Upper lobe of left lung (tissue), 4 donors: ENCODE measurements around the gene IFNL4.

Experiments used
- EP300 ChIP-seq, 4 donors: sonication (generic); formaldehyde crosslinking; IDR thresholded peaks; one replicate each; pipeline ENCODE4 v1.5.1; 2017; ENCODE audit warnings: antibody characterized with exemption in 4 of 4, control low read depth in 2 of 4
- POLR2A ChIP-seq, 4 donors: fragments of 450-650 bp; IDR thresholded peaks; one replicate each; pipeline ENCODE4 v1.5.1; 2016 to 2017; ENCODE audit warnings: antibody characterized with exemption in 4 of 4, mild to moderate bottlenecking in 2 of 4
- POLR2AphosphoS5 ChIP-seq, 2 donors: sonication (generic); formaldehyde crosslinking; IDR thresholded peaks; one replicate each; pipeline ENCODE4 v1.5.1; 2017; ENCODE audit warnings: antibody characterized with exemption in 2 of 2
- TF ChIP-seq, protein P1 (sequence below), 6 experiments: fragments of 450-650 bp in 4 of 6; fragments of 200-600 bp in 2 of 6; sonication (generic) in 2 of 6; IDR thresholded peaks; one replicate each; pipeline ENCODE4 v1.5.1; 2016 to 2019; ENCODE audit warnings: antibody characterized with exemption in 6 of 6

DNA sequence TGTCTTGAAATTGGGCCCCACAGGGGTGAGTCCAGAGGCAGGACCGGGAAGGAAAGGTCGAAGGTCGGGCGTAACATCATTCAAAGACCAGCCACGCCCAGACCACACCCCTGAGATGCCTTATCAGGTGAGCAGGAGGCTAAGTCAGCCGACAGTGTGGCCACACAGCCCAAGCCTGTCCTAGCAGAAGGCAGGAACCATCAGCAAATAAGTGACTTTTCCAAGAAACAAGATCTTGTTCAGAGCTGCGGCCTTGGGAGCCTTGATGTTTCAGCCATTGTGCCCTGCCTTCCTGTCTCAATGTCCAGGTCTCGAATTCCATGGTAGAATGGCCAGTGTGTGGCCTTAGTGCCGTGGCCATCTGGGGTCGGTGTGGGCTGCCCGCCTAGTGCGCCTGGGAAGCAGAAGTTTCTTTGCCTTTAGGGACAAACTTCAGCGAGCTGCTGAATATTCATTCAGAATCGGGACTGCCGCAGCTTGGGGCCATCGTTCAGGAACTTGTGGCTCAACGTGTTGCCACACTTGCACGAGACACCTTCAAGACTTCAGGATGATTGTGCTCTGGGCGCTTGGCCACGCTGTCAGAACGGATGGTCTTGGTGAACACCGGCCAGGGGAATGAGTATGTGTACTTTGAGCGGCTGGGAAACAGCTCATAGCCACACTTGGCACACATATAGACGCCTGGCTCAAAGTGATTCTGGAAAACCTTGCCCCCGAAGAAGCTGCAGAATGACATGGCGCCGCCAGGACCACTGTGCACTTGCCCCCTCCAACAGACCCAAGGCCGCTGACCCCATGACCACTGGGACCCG, 6.1 kb upstream of the IFNL4 start:
- TF ChIP-seq EP300 (IDR thresholded peaks at IDR 0.05) (no peak), POLR2A (IDR thresholded peaks at IDR 0.05) (no peak), POLR2AphosphoS5 (IDR thresholded peaks at IDR 0.05) (no peak)
- TF ChIP-seq, protein P1, sequence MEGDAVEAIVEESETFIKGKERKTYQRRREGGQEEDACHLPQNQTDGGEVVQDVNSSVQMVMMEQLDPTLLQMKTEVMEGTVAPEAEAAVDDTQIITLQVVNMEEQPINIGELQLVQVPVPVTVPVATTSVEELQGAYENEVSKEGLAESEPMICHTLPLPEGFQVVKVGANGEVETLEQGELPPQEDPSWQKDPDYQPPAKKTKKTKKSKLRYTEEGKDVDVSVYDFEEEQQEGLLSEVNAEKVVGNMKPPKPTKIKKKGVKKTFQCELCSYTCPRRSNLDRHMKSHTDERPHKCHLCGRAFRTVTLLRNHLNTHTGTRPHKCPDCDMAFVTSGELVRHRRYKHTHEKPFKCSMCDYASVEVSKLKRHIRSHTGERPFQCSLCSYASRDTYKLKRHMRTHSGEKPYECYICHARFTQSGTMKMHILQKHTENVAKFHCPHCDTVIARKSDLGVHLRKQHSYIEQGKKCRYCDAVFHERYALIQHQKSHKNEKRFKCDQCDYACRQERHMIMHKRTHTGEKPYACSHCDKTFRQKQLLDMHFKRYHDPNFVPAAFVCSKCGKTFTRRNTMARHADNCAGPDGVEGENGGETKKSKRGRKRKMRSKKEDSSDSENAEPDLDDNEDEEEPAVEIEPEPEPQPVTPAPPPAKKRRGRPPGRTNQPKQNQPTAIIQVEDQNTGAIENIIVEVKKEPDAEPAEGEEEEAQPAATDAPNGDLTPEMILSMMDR (IDR thresholded peaks at IDR 0.05): no peak
